Kidney epithelial cell (primary cell): ENCODE data around the gene LRP5. TPM values are rescaled to one million over a fixed set of nuclear protein-coding genes. Genes with fewer than 3 reads are reported as not detected.
"Not testable (repeated sequence)": the region's sequence is repeated elsewhere in the genome, so short reads cannot be mapped to it uniquely, and the experiment has no call there.

Experiments used
- DNase-seq: peaks from one replicate; pipeline ENCODE4 v3.0.0-alpha.2; 2010; ENCODE audit warnings: low read depth
- H3K27me3 ChIP-seq: 2 replicates; pipeline ENCODE4 v1.6.0; 2011; ENCODE audit warnings: low read length; ENCODE audit not compliant: control insufficient read depth, insufficient read depth
- H3K36me3 ChIP-seq: 2 replicates; pipeline ENCODE4 v1.5.1; 2011; ENCODE audit warnings: low read length; ENCODE audit not compliant: control insufficient read depth, insufficient read depth
- H3K4me3 ChIP-seq: 2 replicates; pipeline ENCODE4 v1.5.1; 2011; ENCODE audit warnings: low read depth, mild to moderate bottlenecking, control low read depth, low read length
- CTCF ChIP-seq: IDR thresholded peaks from 2 replicates; pipeline ENCODE4 v1.5.1; 2011; ENCODE audit warnings: mild to moderate bottlenecking, moderate library complexity, low read length, control low read depth, inconsistent platforms; ENCODE audit not compliant: insufficient read depth, poor library complexity, severe bottlenecking
- total RNA-seq: library from RNA; depleted of rRNA; stranded (reverse); fragments of >200 nt; gene quantifications from 2 replicates; pipeline ENCODE4 v1.2.3, GENCODE V29; 2015

The LRP5 gene
- total RNA-seq, 1 donor from 2014 or later: 31.6 TPM

DNA sequence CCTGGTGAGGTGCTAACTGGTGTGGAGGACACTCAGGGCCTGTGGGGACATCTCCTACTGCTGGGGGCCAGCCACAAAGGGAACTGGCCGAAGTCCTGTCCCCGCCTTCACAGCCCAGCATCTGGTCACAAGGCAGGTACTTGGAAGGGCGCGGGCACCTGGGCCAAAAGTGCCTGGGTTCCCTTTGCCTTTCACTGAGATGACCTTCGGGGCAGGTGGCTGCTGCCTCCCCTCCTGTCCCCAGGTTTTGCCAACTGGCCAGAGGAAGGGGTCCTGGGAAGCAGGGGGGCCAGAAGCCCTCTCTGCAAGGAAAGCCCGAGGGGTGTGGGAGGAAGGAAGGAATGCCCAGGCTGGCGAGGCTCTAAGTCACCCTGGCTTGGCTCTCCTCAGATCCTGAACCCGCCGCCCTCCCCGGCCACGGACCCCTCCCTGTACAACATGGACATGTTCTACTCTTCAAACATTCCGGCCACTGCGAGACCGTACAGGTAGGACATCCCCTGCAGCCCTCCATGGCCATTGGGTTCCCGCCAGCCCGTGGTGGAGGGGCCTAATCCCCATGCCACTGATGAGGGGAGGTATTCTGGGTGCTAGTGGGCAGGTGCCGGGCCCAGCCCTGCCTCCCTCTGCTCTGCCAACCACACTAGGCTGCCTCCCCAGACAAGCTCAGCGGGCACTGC, 133.8 kb downstream of the LRP5 start:
- no peak for TF ChIP-seq CTCF
- no peak for DNase-seq
- Histone ChIP-seq H3K36me3 (peaks cover 1% of the 10 kb centered on the region), H3K27me3 (no peaks in the 10 kb centered on the region), H3K4me3 (no peak overlapping the region)

- DNase-seq: no peak
- Histone ChIP-seq H3K27me3 (no peaks in the 10 kb centered on the region), H3K4me3 (no peak overlapping the region), H3K36me3 (peaks cover 1% of the 10 kb centered on the region)
- peak; percentile 94 for TF ChIP-seq CTCF
These were observed 134.8 kb downstream of the LRP5 start for GRCh38 chr11:68447015-68447801.

- not testable (repeated sequence) for H3K27me3 ChIP-seq
These were observed 135.5 kb downstream of the LRP5 start for GRCh38 chr11:68447914-68448313.

DNA sequence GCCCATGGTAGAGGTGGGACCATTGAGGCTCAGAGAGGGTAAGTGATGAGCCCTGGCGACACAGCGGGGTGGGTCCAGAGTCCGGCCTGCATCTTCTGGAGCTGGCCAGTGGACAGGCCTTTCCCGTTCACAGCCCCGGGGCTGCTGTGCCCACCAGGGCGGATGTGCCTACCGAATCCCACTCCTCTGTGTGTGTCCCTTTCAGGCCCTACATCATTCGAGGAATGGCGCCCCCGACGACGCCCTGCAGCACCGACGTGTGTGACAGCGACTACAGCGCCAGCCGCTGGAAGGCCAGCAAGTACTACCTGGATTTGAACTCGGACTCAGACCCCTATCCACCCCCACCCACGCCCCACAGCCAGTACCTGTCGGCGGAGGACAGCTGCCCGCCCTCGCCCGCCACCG, 136.2 kb downstream of the LRP5 start:
- DNase-seq: no peak
- TF ChIP-seq CTCF: no peak
- Histone ChIP-seq H3K27me3 (no peaks in the 10 kb centered on the region), H3K36me3 (peaks cover 1% of the 10 kb centered on the region), H3K4me3 (no peak overlapping the region)

More at GRCh38 chr11:68447914-68448313, 135.5 kb downstream of the LRP5 start:
- H3K4me3 ChIP-seq, DNase-seq, H3K36me3 ChIP-seq: not testable (repeated sequence)

- TF ChIP-seq CTCF: no peak
- no peaks in the 10 kb centered on the region for H3K27me3 ChIP-seq
- DNase-seq: no peak
- H3K4me3 ChIP-seq: no peak overlapping the region
- H3K36me3 ChIP-seq: peaks cover 1% of the 10 kb centered on the region
These were observed 137.6 kb downstream of the LRP5 start for GRCh38 chr11:68449951-68450350.

- no peak for TF ChIP-seq CTCF
- no peak for DNase-seq
- H3K4me3 ChIP-seq: no peak overlapping the region
- H3K27me3 ChIP-seq: peaks cover 3% of the 10 kb centered on the region
- H3K36me3 ChIP-seq: peaks cover 1% of the 10 kb centered on the region
These were observed 138.3 kb downstream of the LRP5 start for GRCh38 chr11:68450711-68451110.
